NCI-H187 (cell line): ENCODE data around the gene WNT7A.
"Not testable (repeated sequence)": the region's sequence is repeated elsewhere in the genome, so short reads cannot be mapped to it uniquely, and the experiment has no call there.

Source experiments
- DNase-seq, 2 experiments: peaks; one replicate each; lab custom pipeline; 2025; lab: John Stamatoyannopoulos, UW

WNT7A gene

GRCh38 chr3:13879946-13880810, at the start of gene WNT7A:
Gene WNT7A, minus strand, starts transcription at chr3:13880071. Its CDS starts 255 bp downstream, at chr3:13879816.
- DNase-seq = no peak

DNA sequence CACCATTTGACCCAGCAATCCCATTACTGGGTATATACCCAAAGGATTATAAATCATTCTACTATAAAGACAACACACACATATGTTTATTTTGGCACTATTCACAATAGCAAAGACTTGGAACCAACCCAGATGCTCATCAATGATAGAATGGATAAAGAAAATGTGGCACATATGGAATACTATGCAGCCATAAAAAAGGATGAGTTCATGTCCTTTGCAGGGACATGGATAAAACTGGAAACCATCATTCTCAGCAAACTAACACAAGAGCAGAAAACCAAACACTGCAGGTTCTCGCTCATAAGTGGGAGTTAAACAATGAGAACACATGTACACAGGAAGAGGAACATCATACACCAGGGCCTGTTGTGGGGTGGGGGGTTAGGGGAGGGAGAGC, 48.9 kb upstream of the WNT7A start:
- DNase-seq = not testable (repeated sequence)

GRCh38 chr3:13927295-13927694, 47.4 kb upstream of the WNT7A start:
- no peak for DNase-seq

DNA sequence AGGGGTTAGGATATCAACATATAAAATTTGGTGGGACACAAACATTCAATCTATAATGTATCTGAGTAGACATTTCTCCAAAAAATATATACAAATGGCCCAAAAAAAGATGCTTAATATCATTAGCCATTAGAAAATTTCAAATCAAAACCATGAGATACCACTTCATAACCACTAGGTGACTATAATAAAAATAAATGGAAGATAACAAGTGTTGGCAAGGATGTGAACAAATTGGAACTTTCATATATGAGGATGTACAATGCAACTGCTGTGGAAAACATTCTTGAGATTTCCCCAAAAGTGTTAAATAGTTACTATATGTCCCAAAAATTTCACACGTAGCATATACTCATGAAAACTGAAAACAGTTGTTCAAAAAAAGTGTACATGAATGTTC, 36.5 kb upstream of the WNT7A start:
- no peak for DNase-seq

DNA sequence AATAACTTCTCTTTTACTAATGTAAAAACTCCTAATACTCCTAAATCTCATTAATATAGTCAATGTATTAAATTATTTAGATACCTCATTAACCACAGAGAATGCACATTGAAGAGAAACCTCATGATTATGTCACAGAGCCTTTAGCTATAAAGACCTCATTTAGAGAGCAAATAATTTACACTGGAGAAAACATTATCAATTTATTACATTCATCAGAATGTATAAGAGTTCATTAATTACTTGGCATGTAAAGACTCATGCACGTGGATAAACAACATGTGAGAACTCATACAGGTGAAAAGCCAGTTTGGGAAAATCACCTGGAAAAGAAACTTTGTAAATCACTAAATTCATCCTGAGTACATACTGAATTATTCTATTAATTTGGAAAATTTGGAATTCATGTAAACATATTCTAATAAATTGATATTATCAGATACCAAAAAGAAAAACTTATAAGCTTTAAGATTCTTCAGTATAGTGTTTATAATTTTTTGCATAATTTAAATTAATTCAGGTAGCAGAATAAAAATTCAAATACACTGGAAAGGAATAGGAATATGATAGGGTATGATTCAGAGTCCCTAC, 22.9 kb upstream of the WNT7A start:
- DNase-seq = no peak

DNA sequence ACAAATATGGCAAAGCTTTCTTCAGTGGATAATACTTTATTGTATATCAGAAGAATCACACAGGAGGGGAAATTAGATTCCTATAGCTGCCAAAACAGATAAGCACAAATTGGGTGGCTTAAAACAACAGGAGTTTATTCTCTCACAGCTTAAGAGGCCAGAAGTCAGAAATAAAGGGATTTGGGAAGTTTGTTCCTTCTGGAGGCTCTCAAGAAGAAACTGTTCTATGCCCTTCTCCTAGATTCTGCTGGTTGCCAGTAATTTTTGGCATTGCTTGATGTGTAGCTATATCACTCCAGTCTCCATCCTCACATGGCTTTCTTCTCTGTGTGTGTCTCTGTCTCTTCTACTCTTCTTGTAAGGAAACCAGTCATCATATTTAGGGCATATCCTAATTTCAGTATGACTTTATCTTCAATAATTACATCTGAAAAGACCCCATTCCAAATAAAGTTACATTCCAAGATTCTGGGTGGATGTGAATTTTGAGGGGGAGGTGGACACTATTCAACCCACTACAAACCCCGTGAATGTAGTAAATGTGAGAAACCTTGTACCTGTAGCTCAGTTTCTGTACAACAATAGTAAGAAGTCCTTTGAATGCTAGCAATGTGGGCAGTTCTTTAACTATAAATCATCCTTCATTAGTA, 22.2 kb upstream of the WNT7A start:
- no peak for DNase-seq

- DNase-seq = no peak
Measured at GRCh38 chr3:13898346-13898745, 18.5 kb upstream of the WNT7A start.

DNA sequence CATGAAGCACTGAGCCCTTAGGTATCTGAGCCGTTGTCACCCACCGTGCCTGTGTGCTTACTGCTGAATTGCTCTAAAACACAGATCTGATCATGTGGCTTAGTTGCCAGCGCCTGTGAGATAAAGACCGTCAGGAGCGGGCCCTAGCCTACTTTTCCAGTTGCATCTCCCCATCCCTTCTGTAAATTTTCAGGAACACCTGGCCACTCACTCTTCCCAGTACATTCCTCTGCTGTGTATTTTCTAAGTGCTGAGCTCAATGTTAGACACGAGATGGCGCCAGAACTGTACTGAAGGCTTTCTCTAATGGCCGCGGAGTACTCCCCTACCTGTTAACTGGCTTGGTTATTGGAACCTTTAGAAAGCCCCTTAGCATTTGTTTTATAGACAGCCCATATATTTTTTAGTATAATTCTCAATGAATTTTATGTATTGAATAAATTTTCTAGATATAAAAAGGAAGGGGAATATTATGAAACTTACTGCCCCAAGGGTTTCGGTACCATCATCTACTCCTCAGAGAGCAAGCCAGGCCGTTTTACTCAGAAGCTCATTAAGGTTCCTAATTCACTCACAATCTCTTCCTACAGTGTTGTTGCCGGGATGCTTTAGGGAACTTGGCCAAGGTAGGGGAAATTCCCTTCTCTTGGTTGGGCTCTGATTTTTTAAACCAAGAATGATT, 16.7 kb upstream of the WNT7A start:
- DNase-seq = no peak

- peak; percentile 4 to 6 for DNase-seq
Measured at GRCh38 chr3:13895155-13896105, 15.6 kb upstream of the WNT7A start.

- no peak for DNase-seq
Measured at GRCh38 chr3:13894807-13895154, 14.9 kb upstream of the WNT7A start.

GRCh38 chr3:13894096-13894806, 14.4 kb upstream of the WNT7A start:
- no peak for DNase-seq

DNA sequence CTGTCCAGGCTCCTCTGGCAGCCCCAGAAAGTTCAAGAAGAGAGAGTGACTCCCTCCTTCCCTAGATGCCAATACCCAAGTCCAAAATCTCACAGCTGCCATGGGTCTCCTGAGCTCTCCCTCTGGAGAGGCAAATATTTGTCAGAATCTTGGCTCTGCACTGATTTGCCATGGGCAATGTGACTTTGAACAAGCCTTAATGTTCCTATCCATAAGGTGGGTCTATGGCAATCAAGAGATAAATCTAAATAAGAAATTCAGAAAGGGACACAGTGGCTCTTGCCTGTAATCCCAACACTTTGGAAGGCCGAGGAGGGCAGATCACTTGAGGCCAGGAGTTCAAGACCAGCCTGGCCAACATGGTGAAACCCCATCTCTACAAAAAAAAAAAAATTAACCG, 12.4 kb upstream of the WNT7A start:
- DNase-seq = no peak

DNA sequence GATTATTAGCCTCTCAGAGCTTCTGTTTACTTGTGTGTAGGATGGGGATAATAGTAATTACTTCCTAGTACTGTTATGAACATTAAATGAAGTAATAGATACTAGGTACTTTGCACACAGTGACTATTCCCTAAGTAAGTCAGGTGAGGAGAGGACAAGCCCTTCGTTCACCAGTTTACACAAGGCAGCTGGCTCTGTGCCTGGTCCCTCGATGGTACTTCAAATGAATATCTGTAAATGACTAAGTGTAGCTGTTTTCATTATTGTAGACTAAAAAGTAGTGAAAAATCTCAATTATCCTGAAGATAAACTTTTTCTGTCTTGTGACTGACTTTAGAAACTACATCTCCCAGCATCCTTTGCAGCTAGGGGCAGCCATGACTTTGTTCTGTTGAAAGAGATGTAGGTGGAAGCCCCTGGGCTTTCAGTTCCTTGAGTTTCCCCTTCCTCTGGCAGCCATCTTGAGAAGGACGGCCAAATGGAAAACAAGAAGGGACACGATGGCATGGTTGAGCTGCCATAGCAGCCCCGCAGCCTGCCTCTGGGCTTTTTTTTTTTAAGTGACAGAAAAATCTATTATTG, 11.7 kb upstream of the WNT7A start:
- no peak for DNase-seq

GRCh38 chr3:13891017-13891392, 11.1 kb upstream of the WNT7A start:
- no peak for DNase-seq

- no peak for DNase-seq
Measured at GRCh38 chr3:13890377-13891016, 10.6 kb upstream of the WNT7A start.

- no peak for DNase-seq
Measured at GRCh38 chr3:13888576-13888975, 8.7 kb upstream of the WNT7A start.

- no peak for DNase-seq
Measured at GRCh38 chr3:13887495-13888300, 7.8 kb upstream of the WNT7A start.

DNA sequence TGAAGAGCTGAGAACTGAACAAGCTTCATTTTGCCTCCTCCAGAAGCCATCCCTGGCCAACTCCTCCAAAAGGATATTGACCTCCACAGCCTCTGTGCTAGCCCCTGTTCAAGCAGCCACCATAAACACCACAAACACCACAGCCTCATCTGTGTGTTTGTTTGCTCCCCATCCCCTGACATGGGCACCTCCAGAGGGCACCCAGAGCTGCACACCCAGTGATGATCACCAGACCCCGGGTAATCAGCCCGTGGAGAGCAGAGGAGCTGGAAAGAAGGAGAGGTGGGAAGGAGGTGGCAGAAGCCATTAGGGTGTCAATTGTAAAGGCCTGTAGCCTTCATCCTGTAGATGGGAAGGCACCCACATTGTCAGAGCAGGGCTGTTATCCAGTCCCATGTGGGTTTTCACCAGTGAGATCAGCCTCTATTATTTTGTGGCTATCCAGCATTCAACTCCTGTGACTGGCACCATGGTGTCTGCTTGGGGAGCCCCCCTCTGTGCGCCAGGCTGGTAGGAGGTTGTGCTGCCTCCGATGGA, 6.8 kb upstream of the WNT7A start:
- no peak for DNase-seq

DNA sequence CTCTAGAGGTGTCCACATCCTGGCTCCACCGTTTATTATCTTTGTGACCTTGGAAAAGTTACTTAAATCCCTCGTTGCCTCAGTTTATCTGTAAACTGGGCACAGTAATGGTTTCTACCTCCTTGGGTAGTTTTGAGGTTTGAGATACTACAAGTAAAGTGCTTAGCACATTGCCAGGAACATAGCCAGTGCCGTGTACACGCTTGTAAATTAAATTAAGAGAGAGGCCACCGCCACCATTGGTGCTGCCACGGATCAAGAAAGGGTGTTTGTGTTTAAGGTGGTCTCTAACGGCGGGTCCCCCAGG, 5.8 kb upstream of the WNT7A start:
- DNase-seq = no peak
